ENCODE results near the gene MUSK.
"Not testable (repeated sequence)": the region's sequence is repeated elsewhere in the genome, so short reads cannot be mapped to it uniquely, and the experiment has no call there.

MUSK gene

GRCh38 chr9:110764006-110764405 lies 95.4 kb downstream of the MUSK start:
- no peak for DNase-seq

GRCh38 chr9:110765926-110766325 lies 97.3 kb downstream of the MUSK start:
- no peak for DNase-seq

GRCh38 chr9:110767559-110768063 lies 99.0 kb downstream of the MUSK start:
- no peak for DNase-seq

- DNase-seq = no peak
These were observed 100.3 kb downstream of the MUSK start for GRCh38 chr9:110768886-110769285.

- no peak for DNase-seq
These were observed 101.1 kb downstream of the MUSK start for GRCh38 chr9:110769667-110770066.

GRCh38 chr9:110775724-110776123 lies 107.1 kb downstream of the MUSK start:
- DNase-seq = no peak

GRCh38 chr9:110776221-110776620 lies 107.6 kb downstream of the MUSK start:
- no peak for DNase-seq

GRCh38 chr9:110777196-110777875 lies 108.7 kb downstream of the MUSK start:
- no peak for DNase-seq

GRCh38 chr9:110777876-110778215 lies 109.3 kb downstream of the MUSK start:
- no peak for DNase-seq

GRCh38 chr9:110782701-110783100 lies 114.1 kb downstream of the MUSK start:
- DNase-seq = no peak

- DNase-seq = no peak
These were observed 115.7 kb downstream of the MUSK start for GRCh38 chr9:110784309-110784708.

- DNase-seq = no peak
These were observed 116.6 kb downstream of the MUSK start for GRCh38 chr9:110785166-110785565.

- not testable (repeated sequence) for DNase-seq
These were observed 119.8 kb downstream of the MUSK start for GRCh38 chr9:110788396-110788795.

- no peak for DNase-seq
These were observed 120.3 kb downstream of the MUSK start for GRCh38 chr9:110788871-110789270.

- DNase-seq = no peak
These were observed 129.0 kb downstream of the MUSK start for GRCh38 chr9:110797611-110798010.

GRCh38 chr9:110799396-110799795 lies 130.8 kb downstream of the MUSK start:
- DNase-seq = no peak

GRCh38 chr9:110801426-110801825 lies 132.8 kb downstream of the MUSK start:
- no peak for DNase-seq

- DNase-seq = no peak
These were observed 133.9 kb downstream of the MUSK start for GRCh38 chr9:110802416-110803035.

GRCh38 chr9:110807956-110808598 lies 139.5 kb downstream of the MUSK start:
- no peak for DNase-seq

- DNase-seq = no peak
These were observed 140.0 kb downstream of the MUSK start for GRCh38 chr9:110808599-110808980.

GRCh38 chr9:110809038-110809595 lies 140.5 kb downstream of the MUSK start:
- DNase-seq = no peak

GRCh38 chr9:110810262-110810976 lies 141.8 kb downstream of the MUSK start:
- DNase-seq = no peak

GRCh38 chr9:110812886-110813285 lies 144.3 kb downstream of the MUSK start:
- no peak for DNase-seq

All from DMS53 (cell line).